GM18499 (cell line): ENCODE results near the gene RFX3.

Source experiments
- ATAC-seq: cut with Tn5 transposase; IDR thresholded peaks from one replicate; pipeline ENCODE4 v1.9.1; 2021; ENCODE audit warnings: moderate number of reproducible peaks; ENCODE audit not compliant: insufficient read depth, unreplicated experiment

Gene RFX3

GRCh38 chr9:3177146-3177761 is 348.5 kb downstream of the RFX3 start:
- no peak for ATAC-seq

- ATAC-seq = no peak
These were observed 352.4 kb downstream of the RFX3 start for GRCh38 chr9:3173374-3173773.

- no peak for ATAC-seq
These were observed 355.0 kb downstream of the RFX3 start for GRCh38 chr9:3170819-3171218.
